ENCODE measurements around the gene PADI1.
"Not testable (repeated sequence)": the region's sequence is repeated elsewhere in the genome, so short reads cannot be mapped to it uniquely, and the experiment has no call there.

Gene PADI1

DNA sequence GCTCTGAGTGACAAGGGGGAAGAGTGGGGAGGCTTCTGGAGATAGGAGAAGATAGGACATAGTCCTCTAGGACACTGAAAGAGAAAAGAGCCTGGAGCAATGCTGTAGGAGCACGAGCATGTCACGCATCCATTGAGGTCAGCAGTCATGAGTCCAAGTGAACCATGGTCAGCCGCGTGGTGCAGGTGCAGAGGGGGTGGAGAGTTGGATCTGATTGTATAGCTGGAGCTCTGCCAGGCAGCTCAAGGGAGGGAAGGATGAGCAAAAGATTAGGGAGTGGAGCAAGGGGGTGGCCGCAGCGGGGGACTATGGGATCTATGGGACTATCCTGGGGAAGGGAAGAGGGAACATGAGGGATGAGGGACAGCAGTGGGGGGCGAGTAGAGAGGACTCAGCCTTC is 14.0 kb downstream of the PADI1 start:
- DNase-seq, result no peak

DNA sequence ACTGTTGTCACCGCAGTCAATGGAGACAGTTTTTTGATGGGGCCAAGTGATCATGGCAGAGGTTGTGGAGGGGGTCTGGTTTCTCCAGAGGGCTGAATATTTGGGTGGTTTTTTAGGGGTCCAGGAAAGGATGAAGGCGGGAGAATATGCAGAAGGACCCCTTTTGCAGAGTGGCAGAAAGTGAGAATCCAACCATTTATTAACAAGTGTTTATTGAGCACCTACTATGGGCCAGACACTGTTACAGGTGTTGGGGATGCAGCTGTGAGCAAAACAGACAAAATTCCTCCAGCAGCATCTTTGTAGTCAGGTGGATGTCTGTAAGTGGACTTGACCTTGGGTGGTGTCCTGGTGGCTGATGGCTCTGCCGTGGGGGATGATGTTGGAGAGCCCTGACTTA is 15.4 kb downstream of the PADI1 start:
- no peak for DNase-seq

DNA sequence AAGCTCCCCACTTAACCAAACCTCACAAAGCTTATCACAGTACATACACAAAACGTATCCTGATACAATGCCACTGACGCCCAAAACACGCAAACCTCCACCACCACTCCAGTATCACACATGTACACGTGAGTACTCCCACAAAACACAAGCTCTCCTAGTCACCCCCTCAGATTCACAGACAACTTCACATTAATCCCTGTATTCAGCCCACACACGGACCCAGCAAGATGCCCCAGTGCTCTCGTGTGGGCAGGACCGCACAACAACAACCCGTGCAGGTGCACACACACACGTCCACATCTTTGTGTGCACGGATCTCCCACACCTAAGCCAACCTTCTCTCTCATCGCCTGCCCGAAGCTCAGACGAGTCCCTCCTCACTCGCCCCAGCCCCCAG is 17.6 kb downstream of the PADI1 start:
- DNase-seq, result no peak

DNA sequence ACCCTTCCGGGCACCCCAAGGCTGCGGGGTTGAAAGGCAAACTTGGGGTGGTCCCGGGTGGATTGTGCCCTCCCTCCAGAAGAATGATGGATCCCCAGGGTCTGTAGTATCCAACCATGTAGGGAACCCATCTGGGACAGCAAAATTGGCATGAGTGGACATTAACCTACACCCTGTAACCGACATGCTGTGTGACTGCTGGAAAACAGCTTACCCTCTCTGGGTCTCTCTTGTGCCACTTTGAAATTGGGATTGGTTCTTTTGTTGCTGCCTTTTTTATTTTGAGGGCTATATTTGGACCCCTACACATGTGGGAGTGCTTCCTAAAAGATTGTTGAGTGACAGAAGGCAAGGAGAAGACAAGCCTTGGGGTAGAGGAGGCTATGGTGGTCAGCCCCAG is 19.5 kb downstream of the PADI1 start:
- no peak for DNase-seq

DNA sequence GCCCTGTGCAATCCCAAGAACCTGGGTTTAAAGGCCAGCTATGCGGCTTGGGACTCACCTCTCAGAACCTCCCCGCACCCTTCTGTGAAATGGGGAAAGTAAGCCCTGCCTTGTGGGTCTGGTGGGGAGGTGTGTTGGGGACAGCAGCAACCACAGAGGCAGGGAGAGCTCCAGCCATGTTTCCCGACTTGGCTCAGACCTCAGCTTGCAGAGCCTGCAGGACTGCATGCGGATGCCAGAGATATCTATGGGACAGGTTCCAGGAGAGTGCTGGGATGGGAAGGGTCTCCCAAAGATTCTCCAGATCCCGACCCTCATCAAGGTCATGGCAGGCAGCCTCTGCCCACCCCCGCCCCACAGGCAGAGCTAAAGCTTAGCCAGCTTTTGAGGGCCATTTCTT is 20.2 kb downstream of the PADI1 start:
- DNase-seq, result no peak

DNA sequence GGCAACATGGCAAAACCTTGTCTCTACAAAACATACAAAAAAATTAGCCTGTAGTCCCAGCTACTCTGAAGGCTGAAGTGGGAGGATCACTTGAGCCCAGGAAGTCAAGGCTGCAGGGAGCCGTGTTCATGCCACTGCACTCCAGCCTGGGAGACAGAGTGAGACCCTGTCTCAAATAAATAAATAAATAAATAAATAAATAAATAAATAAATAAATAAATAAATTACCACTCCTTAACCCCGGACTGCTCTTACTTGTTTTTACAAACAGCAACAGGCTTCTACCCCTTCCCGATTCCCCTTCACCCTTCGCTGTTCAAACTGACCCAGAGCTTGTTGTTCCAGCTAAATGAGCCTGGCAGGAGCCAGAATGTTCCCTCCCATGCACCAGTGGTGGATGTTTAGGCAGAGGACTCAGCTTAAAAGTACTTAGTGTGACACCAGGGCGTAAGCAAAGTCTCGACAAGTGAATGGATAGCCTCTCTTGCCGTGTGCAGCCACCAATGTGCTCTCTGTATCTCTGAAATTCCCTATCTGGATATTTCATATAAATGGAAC is 22.5 kb downstream of the PADI1 start:
- no peak for DNase-seq

DNA sequence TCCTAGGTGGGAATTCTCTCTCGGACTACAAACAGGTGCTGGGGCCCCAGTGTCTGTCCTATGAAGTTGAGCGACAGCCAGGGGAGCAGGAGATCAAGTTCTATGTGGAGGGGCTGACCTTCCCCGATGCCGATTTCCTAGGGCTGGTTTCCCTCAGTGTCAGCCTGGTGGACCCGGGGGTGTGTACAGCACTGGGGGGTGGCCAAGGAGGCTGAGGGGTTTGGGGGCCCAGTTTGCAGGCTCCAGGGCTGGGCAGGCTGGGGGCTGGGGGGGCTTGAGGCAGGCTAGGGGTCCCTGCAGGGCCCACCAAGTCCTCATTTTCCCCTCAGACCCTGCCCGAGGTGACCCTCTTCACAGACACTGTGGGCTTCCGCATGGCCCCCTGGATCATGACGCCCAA is 23.7 kb downstream of the PADI1 start:
- DNase-seq, result no peak

DNA sequence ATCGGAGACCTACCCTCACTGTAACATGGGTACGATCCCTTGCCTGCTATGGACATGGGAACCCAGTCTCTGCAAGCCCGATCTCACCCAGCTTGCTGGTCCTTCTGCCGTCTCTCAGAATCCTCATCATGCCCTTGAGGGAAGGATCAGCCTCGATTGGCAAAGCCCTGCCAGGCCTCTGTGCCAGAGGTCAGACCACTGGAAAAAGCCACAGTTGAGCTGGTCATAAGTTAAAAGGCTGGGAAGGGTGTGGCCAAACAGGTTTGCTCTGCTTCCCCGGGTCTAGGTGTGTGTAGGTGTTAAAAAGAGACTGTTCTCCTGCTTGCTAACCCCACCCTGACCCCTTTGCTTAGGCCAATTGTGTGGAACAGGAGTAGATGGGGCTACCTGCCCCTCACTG is 24.5 kb downstream of the PADI1 start:
- no peak for DNase-seq

DNA sequence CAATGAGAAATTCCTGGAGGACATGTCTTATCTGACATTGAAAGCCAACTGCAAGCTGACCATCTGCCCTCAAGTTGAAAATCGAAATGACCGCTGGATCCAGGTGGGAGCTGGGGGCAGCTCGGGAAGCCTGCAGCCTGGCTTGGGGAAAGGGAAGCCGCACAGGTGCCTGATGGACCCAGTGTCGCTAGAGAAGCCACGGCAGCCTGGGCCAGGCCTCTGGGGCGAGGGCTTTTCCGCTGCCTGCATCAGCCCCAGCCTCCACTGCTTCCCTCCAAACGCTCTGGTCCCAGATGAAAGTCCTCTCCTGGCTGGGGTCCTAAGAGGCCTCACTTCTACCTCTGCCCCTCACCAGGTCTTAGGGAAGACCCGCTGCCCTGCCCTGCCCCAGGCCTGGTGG is 25.2 kb downstream of the PADI1 start:
- DNase-seq, result no peak

DNA sequence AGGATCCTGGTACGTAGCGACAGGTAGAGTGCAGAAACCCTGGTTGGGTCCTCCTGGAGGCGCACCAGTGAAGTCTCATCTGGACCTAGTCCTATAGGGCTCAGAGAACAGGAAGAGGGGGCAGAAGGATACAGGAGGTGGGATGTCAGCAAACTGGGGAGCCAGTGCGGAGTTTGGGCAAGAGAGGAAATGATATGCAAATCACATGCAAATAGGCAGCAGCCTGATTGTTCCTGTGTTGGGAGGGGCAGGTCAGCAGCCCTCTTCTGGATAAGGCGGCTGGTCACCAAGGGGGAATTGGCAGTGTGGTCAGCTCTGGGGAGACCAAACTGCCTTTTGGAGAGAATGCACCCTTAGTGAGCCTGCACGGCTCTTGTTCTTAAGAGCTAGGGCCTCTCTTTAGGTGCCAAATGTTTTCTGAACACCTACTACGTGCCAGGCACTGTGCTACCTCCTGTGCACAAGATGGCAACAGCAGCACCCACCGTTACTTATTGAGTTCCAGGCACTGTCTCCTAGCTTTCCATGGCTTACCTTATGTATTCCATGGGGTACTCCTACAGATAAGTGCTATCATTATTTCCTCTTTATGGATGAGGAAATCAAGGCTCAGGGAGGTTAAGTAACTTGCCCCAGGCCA is 25.9 kb downstream of the PADI1 start:
- DNase-seq, result no peak

DNA sequence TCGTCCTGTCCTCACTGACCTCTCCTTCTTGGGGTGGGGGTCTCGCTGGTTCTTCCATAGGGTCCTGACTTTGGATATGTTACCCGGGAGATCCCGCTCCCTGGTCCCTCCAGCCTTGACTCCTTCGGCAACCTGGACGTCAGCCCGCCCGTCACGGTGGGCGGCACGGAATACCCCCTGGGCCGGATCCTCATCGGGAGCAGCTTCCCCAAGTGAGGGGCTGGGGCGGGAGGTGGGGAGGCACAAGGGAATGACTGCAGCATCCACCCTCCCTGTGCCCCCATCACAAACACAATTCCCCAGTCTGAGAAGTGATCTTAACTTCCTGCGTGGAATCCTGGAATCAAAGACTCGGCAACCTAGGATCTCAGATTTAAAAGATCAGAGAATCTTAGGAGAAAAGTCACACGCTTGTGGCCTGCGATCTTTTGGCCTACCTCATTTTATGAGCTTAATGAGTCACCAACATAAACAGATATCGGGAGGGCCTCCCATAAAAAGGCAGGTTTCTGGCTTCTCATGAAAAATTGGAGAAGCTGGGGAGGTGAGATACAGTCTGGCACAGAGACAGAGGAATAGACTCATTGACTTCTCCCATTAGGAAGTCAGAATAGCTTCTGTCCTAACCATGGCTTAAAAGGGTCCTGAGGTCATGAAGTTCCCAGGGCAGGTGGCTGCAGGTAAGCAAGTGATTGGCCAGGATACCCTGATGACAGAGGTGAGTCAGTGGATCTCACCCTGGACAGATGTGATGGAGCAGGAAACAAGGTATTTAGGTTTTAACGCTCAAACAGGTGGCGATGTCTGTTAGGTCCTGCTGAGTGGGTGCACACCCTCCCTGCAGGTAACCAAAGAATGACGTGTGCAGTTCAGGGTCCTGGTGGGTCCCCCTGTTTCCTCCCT is 28.1 kb downstream of the PADI1 start:
- DNase-seq, result no peak

DNA sequence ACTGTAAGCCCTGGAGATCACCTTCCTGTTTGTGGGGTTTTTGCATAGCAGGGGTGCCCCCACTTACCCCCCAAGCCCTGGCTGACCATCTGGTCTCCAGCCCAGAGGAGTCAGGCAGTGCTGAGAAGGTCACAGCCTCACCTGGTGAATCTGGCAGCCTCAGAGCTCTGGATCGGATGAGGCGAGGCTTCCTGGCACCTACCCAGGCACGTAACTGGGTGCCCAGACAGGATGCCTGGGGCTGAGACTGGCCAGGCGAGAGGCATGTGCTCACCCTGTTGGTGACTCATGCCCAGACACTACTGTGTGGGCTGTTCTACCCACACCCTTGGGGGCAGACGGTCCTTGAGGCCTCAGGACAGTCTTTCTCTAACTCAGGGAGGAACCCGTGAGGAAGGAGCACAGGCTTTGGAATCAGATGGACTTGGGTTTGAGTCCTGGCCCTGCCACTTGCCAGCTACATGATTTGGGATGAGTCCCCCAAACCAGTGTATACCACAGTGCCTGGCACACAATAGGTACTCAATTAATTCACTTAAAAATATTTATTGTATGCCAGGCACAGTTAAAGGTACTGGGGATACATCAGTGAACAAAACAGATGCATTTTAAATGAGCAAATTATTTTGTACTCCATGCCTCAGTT is 28.9 kb downstream of the PADI1 start:
- DNase-seq, result no peak

DNA sequence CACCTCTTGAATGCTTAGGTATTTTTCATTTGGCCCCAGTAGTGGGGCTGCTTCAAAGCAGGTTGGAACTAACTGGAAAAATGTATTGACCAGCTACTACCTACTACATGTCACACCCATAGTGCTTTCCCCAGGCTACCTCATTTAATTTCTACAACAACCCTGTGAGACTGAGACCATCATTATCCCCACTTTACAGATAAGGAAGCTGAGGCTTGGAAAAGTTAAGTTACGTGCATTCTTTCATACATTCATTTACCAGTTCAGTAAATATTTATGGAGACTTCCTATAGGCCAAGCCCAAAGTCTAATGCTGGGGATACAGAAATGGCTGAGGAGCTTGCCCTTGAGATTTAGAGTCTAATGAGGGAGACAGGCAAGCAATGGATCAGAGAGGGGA is 29.5 kb downstream of the PADI1 start:
- DNase-seq, result no peak

DNA sequence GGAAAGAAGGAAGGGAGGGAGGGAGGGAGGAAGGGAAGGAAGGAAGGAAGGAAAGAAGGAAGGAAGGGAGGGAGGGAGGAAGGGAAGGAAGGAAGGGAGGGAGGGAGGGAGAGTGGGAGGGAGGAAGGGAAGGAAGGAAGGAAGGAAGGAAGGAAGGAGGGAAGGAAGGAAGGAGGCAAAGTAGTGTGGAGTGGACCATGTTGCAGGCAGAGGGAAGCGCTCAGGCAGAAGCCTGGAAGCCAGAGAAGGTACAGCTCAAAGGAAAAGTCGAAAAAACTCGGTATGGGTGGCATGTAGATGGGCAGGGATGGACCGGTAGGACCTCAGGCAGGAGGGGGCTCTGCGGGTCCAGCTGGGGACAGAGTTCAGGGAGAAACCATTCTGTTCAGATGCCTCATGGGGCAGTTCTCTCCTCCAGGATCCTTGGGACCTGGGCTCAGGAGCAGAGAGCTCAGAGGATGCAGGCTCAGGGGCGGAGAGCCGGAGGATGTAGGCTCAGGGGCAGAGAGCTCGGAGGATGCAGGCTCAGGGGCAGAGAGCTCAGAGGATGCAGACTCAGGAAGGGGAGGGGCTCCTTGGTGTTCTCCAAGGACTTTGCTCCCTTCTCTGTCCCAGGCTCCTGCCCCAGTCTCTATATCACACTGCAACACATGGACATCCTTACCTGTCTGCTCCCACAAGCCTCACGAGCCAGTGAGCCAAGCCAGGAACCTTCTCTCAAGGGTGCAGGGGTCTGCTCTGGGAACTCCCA is 30.4 kb downstream of the PADI1 start:
- no peak for DNase-seq

DNA sequence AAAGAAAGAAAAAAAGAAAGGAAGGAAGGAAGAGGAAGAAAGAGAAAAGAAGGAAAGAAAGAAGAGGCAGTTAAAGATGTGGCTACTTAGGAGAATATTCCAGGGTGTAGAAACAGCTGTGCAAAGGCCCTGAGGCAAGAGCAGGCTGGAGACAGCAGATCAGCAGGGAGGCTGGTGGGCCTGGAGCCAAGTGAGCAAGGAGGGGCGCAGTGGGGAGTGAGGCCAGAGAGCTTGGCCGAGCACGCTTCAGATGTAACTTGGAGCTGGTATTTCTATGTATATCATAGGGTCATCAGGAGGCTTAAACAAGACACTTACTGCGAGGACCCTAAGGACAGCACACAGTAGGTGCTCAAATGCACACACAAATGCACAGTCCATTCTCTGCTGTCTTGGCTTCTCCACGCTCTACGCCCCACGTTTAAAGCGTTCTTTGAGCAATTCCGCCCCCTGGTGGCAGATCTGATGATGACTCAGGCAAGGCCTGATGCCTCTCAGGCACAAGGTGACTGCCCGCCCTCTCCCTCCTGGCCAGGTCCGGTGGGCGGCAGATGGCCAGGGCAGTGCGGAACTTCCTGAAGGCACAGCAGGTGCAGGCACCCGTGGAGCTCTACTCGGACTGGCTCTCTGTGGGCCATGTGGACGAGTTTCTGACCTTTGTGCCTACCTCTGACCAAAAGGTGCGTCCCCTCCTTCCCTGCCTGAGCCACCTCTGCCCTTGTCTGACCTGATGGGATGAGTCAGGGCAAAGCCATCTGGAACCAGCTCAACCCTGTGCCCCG is 32.0 kb downstream of the PADI1 start:
- DNase-seq, result peak; percentile 54 to 80

DNA sequence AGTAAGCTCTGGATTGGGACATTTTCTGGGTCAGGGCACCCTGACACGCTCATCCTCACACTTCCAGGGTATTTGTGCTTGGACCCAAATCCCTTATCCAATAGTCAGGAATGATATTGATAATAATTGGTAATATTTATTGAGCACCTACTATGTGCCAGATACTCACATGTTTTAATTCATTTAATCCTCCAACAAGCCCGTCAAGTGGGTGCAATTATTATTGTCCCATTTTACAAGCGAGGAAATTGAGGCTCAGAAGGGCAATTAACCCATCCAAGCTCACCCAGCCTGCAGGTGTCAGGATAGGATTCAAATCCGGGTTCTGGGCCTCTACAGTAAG is 32.6 kb downstream of the PADI1 start:
- DNase-seq, result no peak

DNA sequence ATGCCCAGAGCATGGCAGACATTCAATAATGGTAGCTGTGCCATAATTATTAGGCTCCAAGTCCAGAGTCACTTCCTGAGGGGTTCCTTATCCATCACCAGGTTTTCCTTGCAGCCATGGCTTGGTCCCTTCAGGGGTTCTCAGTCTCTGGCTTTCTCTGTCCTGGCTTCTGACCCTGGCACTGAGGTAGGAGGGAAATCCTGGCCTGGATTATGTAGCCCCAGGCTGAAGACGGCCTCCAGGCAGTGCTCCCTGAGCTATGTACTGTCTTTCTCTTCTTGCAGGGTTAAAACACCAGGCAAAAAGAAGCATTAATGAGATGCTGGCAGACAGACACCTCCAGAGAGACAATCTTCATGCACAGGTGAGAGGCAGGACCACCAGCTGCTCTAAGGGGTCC is 34.5 kb downstream of the PADI1 start:
- peak; percentile 54 for DNase-seq

DNA sequence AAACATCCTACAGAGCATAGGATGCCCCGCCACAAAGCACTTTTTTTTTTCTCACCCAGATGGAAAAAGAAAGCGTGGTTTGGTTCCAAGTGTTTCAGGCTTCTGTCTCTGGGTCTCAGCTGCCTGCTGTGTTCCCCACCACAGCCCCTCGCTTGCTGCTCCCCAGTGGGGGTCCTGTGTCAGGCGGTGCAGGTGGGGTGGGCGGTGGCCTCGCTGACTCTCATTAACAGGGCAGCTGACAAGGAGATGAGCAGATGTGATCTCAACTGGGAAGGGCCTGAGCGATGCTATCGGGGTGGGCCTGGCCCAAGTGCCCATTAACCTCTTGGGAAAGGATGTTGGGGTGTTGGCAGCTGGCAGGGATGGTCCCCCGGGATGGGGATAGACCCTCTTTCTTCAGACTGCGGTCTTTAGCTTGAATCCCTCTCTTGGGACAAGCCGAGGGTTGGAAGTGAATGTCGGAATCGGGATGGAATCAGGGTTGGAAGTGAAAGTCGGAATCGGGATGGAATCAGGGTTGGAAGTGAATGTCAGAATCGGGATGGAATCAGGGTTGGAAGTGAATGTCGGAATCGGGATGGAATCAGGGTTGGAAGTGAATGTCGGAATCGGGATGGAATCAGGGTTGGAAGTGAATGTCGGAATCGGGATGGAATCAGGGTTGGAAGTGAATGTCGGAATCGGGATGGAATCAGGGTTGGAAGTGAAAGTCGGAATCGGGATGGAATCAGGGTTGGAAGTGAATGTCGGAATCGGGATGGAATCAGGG is 36.3 kb downstream of the PADI1 start:
- not testable (repeated sequence) for DNase-seq

DNA sequence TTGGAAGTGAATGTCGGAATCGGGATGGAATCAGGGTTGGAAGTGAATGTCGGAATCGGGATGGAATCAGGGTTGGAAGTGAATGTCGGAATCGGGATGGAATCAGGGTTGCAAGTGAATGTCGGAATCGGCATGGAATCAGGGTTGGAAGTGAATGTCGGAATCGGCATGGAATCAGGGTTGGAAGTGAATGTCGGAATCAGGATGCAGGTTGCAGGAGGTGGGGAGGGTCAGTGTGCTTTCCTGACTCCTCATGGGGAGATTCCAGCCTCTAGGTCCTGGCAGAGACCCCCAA is 36.8 kb downstream of the PADI1 start:
- DNase-seq, result not testable (repeated sequence)

DNA sequence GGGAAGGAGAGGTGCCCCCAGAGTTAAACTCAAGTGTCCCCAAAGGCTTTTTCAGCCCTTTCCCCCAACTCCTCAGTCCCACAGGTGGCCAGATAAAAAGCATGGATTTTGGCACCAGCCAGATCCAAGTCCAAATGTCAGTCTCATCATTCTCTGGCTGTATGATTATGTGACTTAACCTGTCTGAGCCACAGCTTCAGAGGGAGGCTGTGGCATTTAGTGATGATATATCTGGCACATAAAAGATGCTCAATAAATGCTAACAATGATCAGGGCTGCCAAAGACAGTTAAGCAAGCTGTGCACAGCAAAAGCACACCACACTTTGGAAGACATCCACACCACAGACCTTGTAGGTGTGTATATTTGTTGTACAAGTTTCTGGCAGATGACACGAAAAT is 38.3 kb downstream of the PADI1 start:
- DNase-seq, result no peak

DNA sequence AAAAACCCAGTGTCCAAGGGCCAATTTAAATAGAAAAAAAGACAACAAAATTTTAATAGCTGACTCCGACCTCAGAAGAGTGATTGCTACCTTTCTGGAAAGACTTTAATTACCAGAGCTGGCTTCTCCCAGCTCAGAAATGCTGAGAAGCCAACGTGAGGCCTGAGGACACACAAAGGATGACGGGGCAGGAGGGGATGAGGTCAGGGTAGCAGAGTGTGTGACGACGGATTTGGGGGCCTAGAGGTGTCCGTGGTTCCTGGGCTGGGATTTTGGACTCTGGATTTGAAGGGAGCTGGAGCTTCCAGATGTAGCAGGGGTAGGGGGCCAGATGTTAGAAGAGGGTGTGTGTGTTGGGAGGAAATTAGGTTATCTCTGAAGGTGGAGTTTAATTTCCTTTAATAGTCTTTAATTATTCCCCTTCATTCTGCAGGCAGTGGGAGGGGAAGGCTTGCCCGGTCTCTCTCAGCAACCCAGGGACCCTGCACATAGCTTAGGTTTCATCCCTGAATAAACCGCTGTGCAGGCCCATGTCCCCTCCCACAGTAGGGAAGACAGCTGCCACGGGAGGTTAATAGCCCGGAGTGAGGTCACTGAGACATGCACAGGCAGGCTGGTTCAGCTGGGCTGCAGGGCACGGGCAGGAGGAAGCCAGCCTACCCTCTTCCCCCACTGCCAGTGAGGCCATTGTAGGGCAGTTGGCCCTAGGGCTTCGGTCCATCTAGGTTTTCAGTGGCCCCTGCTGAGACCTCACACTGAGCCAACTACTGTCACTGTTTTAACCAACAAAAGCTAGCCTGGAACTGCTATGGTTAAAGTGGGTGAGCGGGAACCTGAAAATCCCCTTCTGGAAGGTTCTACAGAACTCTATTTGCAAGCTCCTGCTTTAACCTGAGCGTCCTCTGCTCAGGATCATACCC is 40.2 kb downstream of the PADI1 start:
- DNase-seq, result no peak
